GM10248 (cell line): Measurements from ENCODE around the gene EDEM2.

ENCODE experiments used
- CTCF ChIA-PET: fragments of 300-600 bp; sonication (Branson Sonifier 250); formaldehyde crosslinking; extraction: SDS; loops from one replicate; lab custom pipeline; 2021; ENCODE audit warnings: antibody characterized with exemption; lab: Yijun Ruan, JAX
- POLR2A ChIA-PET: fragments of 350-650 bp; sonication (Branson Sonifier 250); formaldehyde crosslinking; extraction: SDS; loops from one replicate; lab custom pipeline; 2020; ENCODE audit warnings: antibody characterized with exemption; lab: Yijun Ruan, JAX
- DNase-seq: peaks from one replicate; pipeline ENCODE4 v3.0.0; 2012; ENCODE audit errors: extremely low spot score
- CTCF ChIP-seq: IDR thresholded peaks from 2 replicates; pipeline ENCODE4 v1.5.1; 2012; ENCODE audit warnings: mild to moderate bottlenecking, low read depth; ENCODE audit errors: extremely low read depth, missing control alignments, control extremely low read depth

Gene EDEM2

GRCh38 chr20:35129647-35130069, 17.5 kb downstream of the EDEM2 start:
- TF ChIP-seq CTCF: no peak
- CTCF ChIA-PET: no interaction called here
- POLR2A ChIA-PET: no interaction called here
- no peak for DNase-seq

DNA sequence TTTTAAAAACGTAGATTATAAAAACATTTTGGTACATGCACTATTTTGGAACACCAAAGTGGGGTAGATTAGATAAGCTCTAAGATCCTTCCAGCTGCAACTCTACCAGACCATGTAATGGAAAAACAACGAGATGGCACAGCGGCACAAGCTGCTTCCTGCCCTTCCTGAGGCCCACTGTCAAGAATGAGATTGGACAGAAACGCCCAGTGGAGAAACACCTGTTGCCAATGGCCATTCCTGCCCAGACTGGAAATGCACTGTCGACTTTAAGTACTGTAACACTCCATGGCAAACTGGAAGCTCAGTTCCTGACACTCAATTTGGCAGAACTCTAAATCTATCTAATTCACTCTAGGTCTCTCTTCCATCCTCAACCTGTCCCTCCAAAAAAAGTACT, 21.4 kb downstream of the EDEM2 start:
- ChIA-PET CTCF (interaction anchor here (1.0 to 1.5 kb wide), 5 partner anchors 14 to 144 kb away, joined by 3 to 5 read pairs (median 3); no protein-coding TSS in a partner anchor), POLR2A (no interaction called here)
- no peak for DNase-seq
- no peak for TF ChIP-seq CTCF

- no peak for DNase-seq
These were observed 24.3 kb downstream of the EDEM2 start for GRCh38 chr20:35122756-35123405.

DNA sequence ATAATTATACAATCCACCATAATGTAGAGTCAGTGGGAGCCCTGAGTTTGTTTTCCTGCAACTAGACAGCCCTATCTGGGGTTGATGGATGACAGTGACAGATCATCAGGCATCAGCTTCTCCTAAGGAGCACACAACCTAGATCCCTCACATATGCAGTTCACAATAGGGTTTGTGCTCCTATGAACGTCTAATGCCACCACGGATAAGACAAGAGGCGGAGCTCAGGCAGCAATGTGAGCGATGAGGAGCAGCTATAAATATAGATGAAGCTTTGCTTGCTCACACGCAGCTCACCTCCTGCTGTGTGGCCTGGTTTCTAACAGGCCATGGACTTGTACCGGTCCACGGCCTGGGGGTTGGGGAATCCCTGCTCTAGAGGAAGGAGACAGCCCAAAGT, 25.9 kb downstream of the EDEM2 start:
- ChIA-PET POLR2A (no interaction called here), CTCF (no interaction called here)

More at GRCh38 chr20:35122756-35123405, 24.3 kb downstream of the EDEM2 start:
- CTCF ChIA-PET: interaction anchor here (0.8 to 1.8 kb wide), 6 partner anchors 18 to 207 kb away, joined by 3 to 10 read pairs (median 4); no protein-coding TSS in a partner anchor
- POLR2A ChIA-PET: no interaction called here
- no peak for TF ChIP-seq CTCF

GRCh38 chr20:35120012-35120701, 27.0 kb downstream of the EDEM2 start:
- CTCF ChIA-PET: interaction anchor here (1.0 to 2.7 kb wide), 3 partner anchors 17 to 104 kb away, joined by 3 to 13 read pairs (median 8); no protein-coding TSS in a partner anchor
- TF ChIP-seq CTCF: no peak
- no peak for DNase-seq
- POLR2A ChIA-PET: interaction anchor here (0.5 kb wide), 1 partner anchor 48 kb away, joined by 4 read pairs; no protein-coding TSS in a partner anchor

More for the DNA sequence above, 25.9 kb downstream of the EDEM2 start:
- TF ChIP-seq CTCF: no peak
- DNase-seq: no peak

DNA sequence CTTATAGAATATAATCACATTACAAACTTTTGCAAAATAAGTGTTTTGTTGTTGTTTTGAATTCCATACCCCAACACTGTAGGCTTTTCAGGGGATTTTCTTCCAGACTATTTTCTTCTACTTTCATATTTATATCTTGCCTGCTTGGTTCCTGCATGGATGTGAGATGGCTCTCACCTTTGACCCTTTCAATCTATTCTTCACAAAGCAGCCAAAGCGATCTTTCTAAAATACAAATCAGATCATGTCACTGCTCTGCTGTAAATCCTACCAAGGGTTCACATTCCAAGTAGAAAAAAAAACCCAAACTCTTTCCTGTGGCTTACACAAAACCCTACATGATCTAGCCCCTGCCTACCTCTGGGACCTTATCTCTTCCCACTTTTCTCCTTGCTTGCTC, 29.5 kb downstream of the EDEM2 start:
- ChIA-PET CTCF (interaction anchor here (2.7 kb wide), 1 partner anchor 22 kb away, joined by 13 read pairs; no protein-coding TSS in a partner anchor), POLR2A (no interaction called here)
- no peak for TF ChIP-seq CTCF
- no peak for DNase-seq
